Measurements from ENCODE around the gene ARHGEF11. TPM values are rescaled to one million over a fixed set of nuclear protein-coding genes. Genes with fewer than 3 reads are reported as not detected.

Gene ARHGEF11
- total and polyA plus RNA-seq, 7 donors = 7.0 to 22.8 (median 19.9) TPM

DNA sequence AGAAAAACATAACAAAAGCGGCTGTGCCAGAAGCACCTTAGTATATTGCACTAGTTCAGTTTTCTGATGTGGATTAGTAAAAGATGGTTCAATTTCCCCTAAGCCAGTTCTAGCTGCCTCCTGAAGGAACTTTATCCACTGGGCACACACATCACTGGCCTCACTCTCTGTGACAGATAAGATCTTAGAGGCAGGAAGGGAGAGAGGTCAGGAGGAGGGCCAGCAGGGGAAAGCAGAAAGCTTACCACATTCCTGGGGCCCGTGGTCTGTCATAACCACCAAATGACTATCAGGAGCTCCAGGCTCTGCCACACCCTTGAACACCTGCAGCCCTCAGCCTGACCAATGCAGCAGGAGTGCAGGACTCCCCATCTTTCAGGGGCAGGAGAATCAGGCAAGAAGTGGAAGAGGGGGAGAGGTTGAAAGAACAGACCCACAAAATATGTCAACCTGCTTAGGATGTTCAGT lies 87.3 kb downstream of the ARHGEF11 start:
- Histone ChIP-seq H3K4me3 (no peak overlapping the region), H3K9me3 (no peaks in the 10 kb centered on the region), H3K36me3 (ENCODE audit: insufficient read depth in 1 of 2, low read depth in 1 of 2) (peaks cover 11 to 86% of the 10 kb centered on the region in 2 donors), H3K4me1 (peaks cover 4% of the 10 kb centered on the region), H3K27me3 (ENCODE audit: insufficient read depth in 3 of 3, low read length in 2 of 3) (no peaks in the 10 kb centered on the region), H3K27ac (peak overlapping the region; percentile 7)
- intact Hi-C loops (cut with DNase I) = no loop called here
- 65 to 70% (median 68%) methylated on average over 2 of the region's 2 CpGs for WGBS, 3 donors
- DNase-seq (no peak), ATAC-seq (no peak)
- TF ChIP-seq CTCF (IDR thresholded peaks at IDR 0.05) = no peak

DNA sequence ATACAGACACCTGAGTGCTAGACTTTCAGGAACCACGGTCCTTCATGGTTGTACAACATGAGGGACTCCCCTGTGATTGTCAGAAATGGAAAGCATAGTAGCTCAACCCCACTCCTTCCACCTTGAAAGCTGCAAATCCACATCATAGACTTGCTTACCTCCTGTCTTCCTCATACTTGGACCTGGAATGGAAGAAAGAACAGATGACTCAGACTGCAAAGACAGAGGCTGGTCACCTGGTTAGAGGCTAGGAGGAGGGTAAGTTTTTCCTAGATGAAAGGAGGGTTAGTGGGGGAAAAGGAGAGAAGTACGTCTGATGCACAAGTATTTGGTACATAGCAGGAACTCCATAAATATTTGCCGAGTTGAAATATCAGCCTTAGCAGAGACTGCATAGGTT lies 87.9 kb downstream of the ARHGEF11 start:
- no peak for TF ChIP-seq CTCF (IDR thresholded peaks at IDR 0.05)
- H3K36me3 ChIP-seq (ENCODE audit: insufficient read depth in 1 of 2, low read depth in 1 of 2) = peaks cover 10 to 85% of the 10 kb centered on the region in 2 donors
- DNase-seq (no peak), ATAC-seq (no peak)
- H3K9me3 ChIP-seq = no peaks in the 10 kb centered on the region
- H3K4me3 ChIP-seq = no peak overlapping the region
- 59 to 92% (median 66%) methylated on average over 3 of the region's 3 CpGs for WGBS, 3 donors
- intact Hi-C loops (cut with DNase I) = no loop called here
- H3K27ac ChIP-seq = no peak overlapping the region
- peaks cover 4% of the 10 kb centered on the region for H3K4me1 ChIP-seq
- no peaks in the 10 kb centered on the region for H3K27me3 ChIP-seq (ENCODE audit: insufficient read depth in 3 of 3, low read length in 2 of 3)

- intact Hi-C loops (cut with DNase I) = no loop called here
- H3K4me3 ChIP-seq = no peak overlapping the region
- no peak for TF ChIP-seq CTCF (IDR thresholded peaks at IDR 0.05)
- H3K36me3 ChIP-seq (ENCODE audit: insufficient read depth in 1 of 2, low read depth in 1 of 2) = peaks cover 14 to 83% of the 10 kb centered on the region in 2 donors
- H3K4me1 ChIP-seq = peaks cover 4% of the 10 kb centered on the region
- H3K27me3 ChIP-seq (ENCODE audit: insufficient read depth in 3 of 3, low read length in 2 of 3) = no peaks in the 10 kb centered on the region
- ATAC-seq (no peak), DNase-seq (no peak)
- H3K27ac ChIP-seq = no peak overlapping the region
- no peaks in the 10 kb centered on the region for H3K9me3 ChIP-seq
- 92 to 96% (median 94%) methylated on average over 10 of the region's 10 CpGs for WGBS, 3 donors
Observed at GRCh38 chr1:156956333-156956732, 89.2 kb downstream of the ARHGEF11 start.

DNA sequence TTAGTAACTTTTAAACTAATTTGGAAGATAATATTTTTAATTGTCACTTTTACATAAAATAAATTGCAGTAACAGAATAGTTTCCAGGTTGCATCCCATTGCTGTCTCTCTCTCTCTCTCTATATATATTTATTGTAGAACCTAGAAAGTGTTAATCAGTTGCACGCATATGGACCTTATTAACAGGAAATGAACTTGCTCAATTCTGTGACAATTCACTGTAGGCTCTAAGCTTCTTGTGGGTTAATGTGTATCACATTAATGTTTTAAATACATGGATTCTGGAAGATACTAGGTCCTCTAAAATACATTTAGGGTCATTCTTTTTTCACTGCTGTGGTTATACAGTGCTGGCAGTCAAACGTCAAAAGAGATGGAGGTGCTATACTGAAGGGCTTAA lies 92.0 kb downstream of the ARHGEF11 start:
- Histone ChIP-seq H3K27me3 (ENCODE audit: insufficient read depth in 3 of 3, low read length in 2 of 3) (no peaks in the 10 kb centered on the region), H3K4me1 (no peaks in the 10 kb centered on the region), H3K9me3 (no peaks in the 10 kb centered on the region), H3K27ac (no peak overlapping the region), H3K4me3 (no peak overlapping the region), H3K36me3 (ENCODE audit: insufficient read depth in 1 of 2, low read depth in 1 of 2) (peaks cover 16 to 89% of the 10 kb centered on the region in 2 donors)
- intact Hi-C loops (cut with DNase I) = no loop called here
- ATAC-seq (no peak), DNase-seq (no peak)
- 78 to 88% (median 83%) methylated on average over 2 of the region's 2 CpGs for WGBS, 3 donors
- no peak for TF ChIP-seq CTCF (IDR thresholded peaks at IDR 0.05)

- Histone ChIP-seq H3K4me1 (no peaks in the 10 kb centered on the region), H3K27ac (no peak overlapping the region), H3K36me3 (ENCODE audit: insufficient read depth in 1 of 2, low read depth in 1 of 2) (peaks cover 12 to 89% of the 10 kb centered on the region in 2 donors), H3K4me3 (no peak overlapping the region), H3K9me3 (no peaks in the 10 kb centered on the region), H3K27me3 (ENCODE audit: insufficient read depth in 3 of 3, low read length in 2 of 3) (no peaks in the 10 kb centered on the region)
- ATAC-seq = no peak
- no peak for TF ChIP-seq CTCF (IDR thresholded peaks at IDR 0.05)
- WGBS, 3 donors = 94 to 96% (median 95%) methylated on average over 5 of the region's 5 CpGs
- intact Hi-C loops (cut with DNase I) = no loop called here
- peak in 1 of 2 donors; percentile 15 for DNase-seq
Observed at GRCh38 chr1:156951371-156951770, 94.2 kb downstream of the ARHGEF11 start.

All from psoas muscle (tissue), 8 donors.